WERI-Rb-1 (cell line): ENCODE measurements around the gene FOXN3.

ENCODE experiments used
- DNase-seq: peaks from one replicate; pipeline ENCODE4 v3.0.0-alpha.2; 2020
- H3K27ac ChIP-seq: fragments of 250-450 bp; sonication (Bioruptor Pico); 2 replicates; pipeline ENCODE4 v1.5.1; 2020; ENCODE audit warnings: mild to moderate bottlenecking, moderate library complexity
- H3K27me3 ChIP-seq: fragments of 250-450 bp; sonication (Bioruptor Pico); 2 replicates; pipeline ENCODE4 v1.5.1; 2021; ENCODE audit warnings: mild to moderate bottlenecking, low read depth, moderate library complexity; ENCODE audit not compliant: insufficient read depth, severe bottlenecking
- H3K36me3 ChIP-seq: fragments of 250-450 bp; sonication (Bioruptor Pico); 2 replicates; pipeline ENCODE4 v1.5.1; 2020; ENCODE audit warnings: mild to moderate bottlenecking, moderate library complexity
- H3K4me3 ChIP-seq: 2 replicates; pipeline ENCODE4 v1.5.1; 2011; ENCODE audit warnings: low read depth, mild to moderate bottlenecking, control low read depth, low read length
- H3K9me3 ChIP-seq: fragments of 250-450 bp; sonication (Bioruptor Pico); 2 replicates; pipeline ENCODE4 v1.5.1; 2021; ENCODE audit warnings: mild to moderate bottlenecking, moderate library complexity; ENCODE audit not compliant: severe bottlenecking
- CTCF ChIP-seq: IDR thresholded peaks from 2 replicates; pipeline ENCODE4 v1.5.1; 2011; ENCODE audit warnings: low read depth, mild to moderate bottlenecking, control low read depth, inconsistent platforms, low read length

Gene FOXN3

GRCh38 chr14:89212386-89213235 lies 204.4 kb downstream of the FOXN3 start:
- H3K27me3 ChIP-seq: no peaks in the 10 kb centered on the region
- H3K27ac ChIP-seq: no peak overlapping the region
- no peak overlapping the region for H3K4me3 ChIP-seq
- no peaks in the 10 kb centered on the region for H3K36me3 ChIP-seq
- TF ChIP-seq CTCF: no peak
- H3K9me3 ChIP-seq: no peaks in the 10 kb centered on the region
- no peak for DNase-seq

GRCh38 chr14:89209558-89209957 lies 207.5 kb downstream of the FOXN3 start:
- no peak for DNase-seq
- Histone ChIP-seq H3K27me3 (no peaks in the 10 kb centered on the region), H3K9me3 (no peaks in the 10 kb centered on the region), H3K36me3 (no peaks in the 10 kb centered on the region), H3K27ac (no peak overlapping the region), H3K4me3 (no peak overlapping the region)
- no peak for TF ChIP-seq CTCF

- H3K9me3 ChIP-seq: no peaks in the 10 kb centered on the region
- TF ChIP-seq CTCF: no peak
- H3K27me3 ChIP-seq: no peaks in the 10 kb centered on the region
- no peak overlapping the region for H3K4me3 ChIP-seq
- no peak overlapping the region for H3K27ac ChIP-seq
- no peaks in the 10 kb centered on the region for H3K36me3 ChIP-seq
- DNase-seq: no peak
Measured at GRCh38 chr14:89207925-89208328, 209.1 kb downstream of the FOXN3 start.

GRCh38 chr14:89206389-89207031 lies 210.5 kb downstream of the FOXN3 start:
- no peak for DNase-seq

GRCh38 chr14:89205137-89205740 lies 211.8 kb downstream of the FOXN3 start:
- no peak overlapping the region for H3K4me3 ChIP-seq
- H3K27me3 ChIP-seq: no peaks in the 10 kb centered on the region
- no peak for DNase-seq
- H3K27ac ChIP-seq: no peak overlapping the region
- no peaks in the 10 kb centered on the region for H3K9me3 ChIP-seq
- no peak for TF ChIP-seq CTCF
- H3K36me3 ChIP-seq: no peaks in the 10 kb centered on the region

More at GRCh38 chr14:89206389-89207031, 210.5 kb downstream of the FOXN3 start:
- H3K27ac ChIP-seq: no peak overlapping the region
- no peaks in the 10 kb centered on the region for H3K27me3 ChIP-seq
- TF ChIP-seq CTCF: no peak
- H3K9me3 ChIP-seq: no peaks in the 10 kb centered on the region
- H3K4me3 ChIP-seq: no peak overlapping the region
- no peaks in the 10 kb centered on the region for H3K36me3 ChIP-seq
